Measurements from ENCODE around the gene PRDM16. TPM values are rescaled to one million over a fixed set of nuclear protein-coding genes. Genes with fewer than 3 reads are reported as not detected.

Gene PRDM16
- total RNA-seq, 1 experiment from 2014 or later: 0.17 TPM

DNA sequence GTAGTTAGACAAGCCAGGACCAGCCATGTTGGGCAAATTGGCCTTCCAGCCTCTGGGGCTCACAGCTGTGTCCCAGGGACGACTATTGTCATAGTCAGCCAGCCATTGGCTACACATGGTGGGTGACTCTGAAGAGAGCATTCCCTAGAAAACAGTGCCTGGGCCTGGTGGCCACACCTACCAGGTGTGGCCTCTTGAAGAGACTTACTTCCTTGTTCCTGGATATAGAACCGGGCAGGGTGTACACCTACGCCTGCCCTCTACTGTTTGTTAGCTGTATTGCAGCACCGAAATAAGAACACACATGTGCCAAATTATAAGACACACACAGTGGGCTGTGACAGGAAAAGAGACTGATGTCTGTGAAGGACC is 250.9 kb downstream of the PRDM16 start:
- peak; percentile 83 for TF ChIP-seq CTCF (conservative IDR thresholded peaks at IDR 0.05)
- no peak overlapping the region for H3K23ac ChIP-seq (ENCODE audit: insufficient read length, low read depth, low read length)
- H2AK5ac ChIP-seq (ENCODE audit: insufficient read length, low read length): no peak overlapping the region
- H3K4me1 Mint-ChIP-seq: peaks cover 17 to 23% of the 10 kb centered on the region in 2 experiments
- no peaks in the 10 kb centered on the region for H3K23me2 ChIP-seq (ENCODE audit: insufficient read length, low read depth, low read length, poor library complexity, severe bottlenecking)
- H2BK12ac ChIP-seq (ENCODE audit: insufficient read length, low read depth, low read length): no peak overlapping the region
- H3K4ac ChIP-seq (ENCODE audit: low read depth, low read length): no peak overlapping the region
- H4K20me1 ChIP-seq (ENCODE audit: control insufficient read depth, insufficient read depth, insufficient read length): no peaks in the 10 kb centered on the region
- no peaks in the 10 kb centered on the region for H3K9me3 ChIP-seq (ENCODE audit: control insufficient read depth, low read depth, low read length)
- DNase-seq: peak; percentile 86
- H3K18ac ChIP-seq (ENCODE audit: insufficient read length, low read depth, low read length): peak overlapping the region; percentile 6
- H3K27ac ChIP-seq (ENCODE audit: insufficient read length, low read depth, low read length): no peak overlapping the region
- H4K91ac ChIP-seq (ENCODE audit: insufficient read length, low read depth, low read length): no peak overlapping the region
- H3K9ac ChIP-seq (ENCODE audit: extremely low read depth, insufficient read length, low read length): no peak overlapping the region
- H2BK15ac ChIP-seq (ENCODE audit: low read depth, low read length): no peak overlapping the region
- no peak overlapping the region for H2BK5ac ChIP-seq (ENCODE audit: insufficient read length, low read length)
- H3K4me3 Mint-ChIP-seq: no peak overlapping the region
- H2AFZ ChIP-seq (ENCODE audit: low read length): no peak overlapping the region
- no peaks in the 10 kb centered on the region for H3K36me3 Mint-ChIP-seq (ENCODE audit: insufficient read depth in 1 of 3, low read depth in 3 of 3)
- no peaks in the 10 kb centered on the region for H3K79me1 ChIP-seq (ENCODE audit: insufficient read depth, low read depth, low read length, poor library complexity, severe bottlenecking)
- no peak overlapping the region for H2BK20ac ChIP-seq (ENCODE audit: low read depth, low read length, poor library complexity, severe bottlenecking)
- peaks cover 15% of the 10 kb centered on the region for H3K27me3 Mint-ChIP-seq (ENCODE audit: low read depth)
- H3K27me3 ChIP-seq (ENCODE audit: insufficient read depth, low read length): no peaks in the 10 kb centered on the region
- H3K4me2 ChIP-seq (ENCODE audit: insufficient read depth, insufficient read length, low read length): no peak overlapping the region
- no peak overlapping the region for H3K27ac Mint-ChIP-seq
- no peak overlapping the region for H3T11ph ChIP-seq (ENCODE audit: low read length)
- no peak overlapping the region for H2BK120ac ChIP-seq (ENCODE audit: low read depth, low read length, poor library complexity, severe bottlenecking)
- H3K4me1 ChIP-seq (ENCODE audit: insufficient read depth, low read length): 0 out of 2 replicates have a peak, but pooled peaks cover 2% of the 10 kb centered on the region
- no peaks in the 10 kb centered on the region for H3K9me3 Mint-ChIP-seq
- H3K56ac ChIP-seq (ENCODE audit: insufficient read length, low read depth, low read length): no peak overlapping the region
- no peak overlapping the region for H4K8ac ChIP-seq (replicated peaks; ENCODE audit: insufficient read length, low read depth, low read length)
- no peaks in the 10 kb centered on the region for H3K79me2 ChIP-seq (ENCODE audit: insufficient read depth, low read length)
- H4K5ac ChIP-seq (ENCODE audit: insufficient read length, low read depth, low read length): no peak overlapping the region
- no peak overlapping the region for H3K14ac ChIP-seq (ENCODE audit: insufficient read depth, low read length)
- whole genome bisulfite sequencing (ENCODE audit: extremely low coverage, insufficient read length, low lambda C conversion rate): no CpG with 5 or more reads among the region's 4 CpGs

Measured in H9 (cell line).